Measurements from ENCODE around the gene PROS1. TPM values are rescaled to one million over a fixed set of nuclear protein-coding genes. Genes with fewer than 3 reads are reported as not detected.

PROS1 gene
- total RNA-seq, 1 experiment from 2014 or later = 1.7 TPM

GRCh38 chr3:94004301-94004910 lies 30.7 kb upstream of the PROS1 start:
- H3K27ac Mint-ChIP-seq = no peak overlapping the region
- CTCF ChIA-PET = interaction anchor here (0.6 to 1.0 kb wide), 3 partner anchors 10 to 97 kb away, joined by 4 to 6 read pairs (median 5); partner anchors contain the start of gene STX19

GRCh38 chr3:94001827-94002495 lies 28.3 kb upstream of the PROS1 start:
- POLR2A ChIA-PET = no interaction called here
- Mint-ChIP-seq H3K27ac (no peak overlapping the region), H3K36me3 (no peaks in the 10 kb centered on the region; the same call in 1 of the 2 replicates), H3K4me1 (no peaks in the 10 kb centered on the region), H3K4me3 (no peak overlapping the region), H3K27me3 (ENCODE audit: low read depth) (no peaks in the 10 kb centered on the region), H3K9me3 (no peaks in the 10 kb centered on the region)
- CTCF ChIA-PET = interaction anchor here (0.6 kb wide), 1 partner anchor 14 kb away, joined by 3 read pairs; no protein-coding TSS in a partner anchor
- no peak for ATAC-seq
- no peak for DNase-seq (ENCODE audit: low spot score)
- TF ChIP-seq, protein P1, sequence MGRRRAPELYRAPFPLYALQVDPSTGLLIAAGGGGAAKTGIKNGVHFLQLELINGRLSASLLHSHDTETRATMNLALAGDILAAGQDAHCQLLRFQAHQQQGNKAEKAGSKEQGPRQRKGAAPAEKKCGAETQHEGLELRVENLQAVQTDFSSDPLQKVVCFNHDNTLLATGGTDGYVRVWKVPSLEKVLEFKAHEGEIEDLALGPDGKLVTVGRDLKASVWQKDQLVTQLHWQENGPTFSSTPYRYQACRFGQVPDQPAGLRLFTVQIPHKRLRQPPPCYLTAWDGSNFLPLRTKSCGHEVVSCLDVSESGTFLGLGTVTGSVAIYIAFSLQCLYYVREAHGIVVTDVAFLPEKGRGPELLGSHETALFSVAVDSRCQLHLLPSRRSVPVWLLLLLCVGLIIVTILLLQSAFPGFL (CRISPR knock-in tag; IDR thresholded peaks at IDR 0.05; ENCODE audit: borderline replicate concordance) = no peak
- TF ChIP-seq PRRX2 (CRISPR knock-in tag; IDR thresholded peaks at IDR 0.05) (no peak), TP53 (CRISPR knock-in tag; IDR thresholded peaks at IDR 0.05) (no peak), NFE2L1 (CRISPR knock-in tag; IDR thresholded peaks at IDR 0.05) (no peak), TEAD1 (CRISPR knock-in tag; IDR thresholded peaks at IDR 0.05) (no peak), ZSCAN18 (CRISPR knock-in tag; IDR thresholded peaks at IDR 0.05) (no peak), GRHL2 (CRISPR knock-in tag; IDR thresholded peaks at IDR 0.05; ENCODE audit: insufficient replicate concordance, severe bottlenecking) (no peak)
- TF ChIP-seq, protein P2, sequence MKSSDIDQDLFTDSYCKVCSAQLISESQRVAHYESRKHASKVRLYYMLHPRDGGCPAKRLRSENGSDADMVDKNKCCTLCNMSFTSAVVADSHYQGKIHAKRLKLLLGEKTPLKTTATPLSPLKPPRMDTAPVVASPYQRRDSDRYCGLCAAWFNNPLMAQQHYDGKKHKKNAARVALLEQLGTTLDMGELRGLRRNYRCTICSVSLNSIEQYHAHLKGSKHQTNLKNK (CRISPR knock-in tag; IDR thresholded peaks at IDR 0.05) = no peak

More at GRCh38 chr3:94004301-94004910, 30.7 kb upstream of the PROS1 start:
- ATAC-seq = peak; percentile 41; the same call in 1 of the 2 replicates
- Mint-ChIP-seq H3K9me3 (no peaks in the 10 kb centered on the region), H3K4me1 (no peaks in the 10 kb centered on the region), H3K27me3 (ENCODE audit: low read depth) (no peaks in the 10 kb centered on the region), H3K4me3 (no peak overlapping the region), H3K36me3 (no peaks in the 10 kb centered on the region; the same call in 1 of the 2 replicates)
- TF ChIP-seq E2F1 (CRISPR knock-in tag; IDR thresholded peaks at IDR 0.05) (no peak), CTCF (IDR thresholded peaks at IDR 0.05) (no peak), NR1H2 (CRISPR knock-in tag; IDR thresholded peaks at IDR 0.05) (no peak), JUN (CRISPR knock-in tag; IDR thresholded peaks at IDR 0.05) (no peak)
- TF ChIP-seq, protein P3, sequence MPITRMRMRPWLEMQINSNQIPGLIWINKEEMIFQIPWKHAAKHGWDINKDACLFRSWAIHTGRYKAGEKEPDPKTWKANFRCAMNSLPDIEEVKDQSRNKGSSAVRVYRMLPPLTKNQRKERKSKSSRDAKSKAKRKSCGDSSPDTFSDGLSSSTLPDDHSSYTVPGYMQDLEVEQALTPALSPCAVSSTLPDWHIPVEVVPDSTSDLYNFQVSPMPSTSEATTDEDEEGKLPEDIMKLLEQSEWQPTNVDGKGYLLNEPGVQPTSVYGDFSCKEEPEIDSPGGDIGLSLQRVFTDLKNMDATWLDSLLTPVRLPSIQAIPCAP (CRISPR knock-in tag; IDR thresholded peaks at IDR 0.05) = no peak
- DNase-seq (ENCODE audit: low spot score) = no peak
- POLR2A ChIA-PET = no interaction called here

- POLR2A ChIA-PET = no interaction called here
- ATAC-seq (no peak), DNase-seq (ENCODE audit: low spot score) (no peak)
- CTCF ChIA-PET = interaction anchor here (0.6 kb wide), 1 partner anchor 13 kb away, joined by 3 read pairs; no protein-coding TSS in a partner anchor
- H3K27me3 Mint-ChIP-seq (ENCODE audit: low read depth) = no peaks in the 10 kb centered on the region
- H3K27ac Mint-ChIP-seq = no peak overlapping the region
- no peaks in the 10 kb centered on the region for H3K4me1 Mint-ChIP-seq
- H3K4me3 Mint-ChIP-seq = no peak overlapping the region
- no peaks in the 10 kb centered on the region for H3K9me3 Mint-ChIP-seq
- H3K36me3 Mint-ChIP-seq = peaks cover 3% of the 10 kb centered on the region; the same call in 1 of the 2 replicates
- no peak for TF ChIP-seq GTF2I (CRISPR knock-in tag; conservative IDR thresholded peaks at IDR 0.05)
- no peak for TF ChIP-seq ZNF219 (CRISPR knock-in tag; IDR thresholded peaks at IDR 0.05; ENCODE audit: borderline replicate concordance)
- TF ChIP-seq FOXJ3 (CRISPR knock-in tag; IDR thresholded peaks at IDR 0.05; ENCODE audit: borderline replicate concordance) = no peak
- TF ChIP-seq, protein P2 (CRISPR knock-in tag; IDR thresholded peaks at IDR 0.05) = no peak
- TF ChIP-seq, protein P4, sequence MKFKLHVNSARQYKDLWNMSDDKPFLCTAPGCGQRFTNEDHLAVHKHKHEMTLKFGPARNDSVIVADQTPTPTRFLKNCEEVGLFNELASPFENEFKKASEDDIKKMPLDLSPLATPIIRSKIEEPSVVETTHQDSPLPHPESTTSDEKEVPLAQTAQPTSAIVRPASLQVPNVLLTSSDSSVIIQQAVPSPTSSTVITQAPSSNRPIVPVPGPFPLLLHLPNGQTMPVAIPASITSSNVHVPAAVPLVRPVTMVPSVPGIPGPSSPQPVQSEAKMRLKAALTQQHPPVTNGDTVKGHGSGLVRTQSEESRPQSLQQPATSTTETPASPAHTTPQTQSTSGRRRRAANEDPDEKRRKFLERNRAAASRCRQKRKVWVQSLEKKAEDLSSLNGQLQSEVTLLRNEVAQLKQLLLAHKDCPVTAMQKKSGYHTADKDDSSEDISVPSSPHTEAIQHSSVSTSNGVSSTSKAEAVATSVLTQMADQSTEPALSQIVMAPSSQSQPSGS (CRISPR knock-in tag; IDR thresholded peaks at IDR 0.05; ENCODE audit: borderline replicate concordance, low read depth) = no peak
- TF ChIP-seq EMX1 (CRISPR knock-in tag; IDR thresholded peaks at IDR 0.05) = no peak
Observed at GRCh38 chr3:94001191-94001590, 27.5 kb upstream of the PROS1 start.
